ENCODE measurements around the gene MYLK4.

MYLK4 gene

GRCh38 chr6:2758980-2759379, 8.3 kb upstream of the MYLK4 start:
- DNase-seq (ENCODE audit: insufficient read length, low spot score) (no peak), FAIRE-seq (no peak)

GRCh38 chr6:2756687-2757224, 6.0 kb upstream of the MYLK4 start:
- no peak for DNase-seq (ENCODE audit: insufficient read length, low spot score)
- no peak for FAIRE-seq

GRCh38 chr6:2756241-2756640, 5.5 kb upstream of the MYLK4 start:
- FAIRE-seq (no peak), DNase-seq (ENCODE audit: insufficient read length, low spot score) (no peak)

- FAIRE-seq, result no peak
- DNase-seq (ENCODE audit: insufficient read length, low spot score), result no peak
Observed at GRCh38 chr6:2755456-2755855, 4.7 kb upstream of the MYLK4 start.

GRCh38 chr6:2754911-2755310, 4.2 kb upstream of the MYLK4 start:
- DNase-seq (ENCODE audit: insufficient read length, low spot score) (no peak), FAIRE-seq (no peak)

- FAIRE-seq (no peak), DNase-seq (ENCODE audit: insufficient read length, low spot score) (no peak)
Observed at GRCh38 chr6:2754393-2754792, 3.7 kb upstream of the MYLK4 start.

- DNase-seq (ENCODE audit: insufficient read length, low spot score) (no peak), FAIRE-seq (no peak)
Observed at GRCh38 chr6:2753743-2754142, 3.0 kb upstream of the MYLK4 start.

- DNase-seq (ENCODE audit: insufficient read length, low spot score), result no peak
- no peak for FAIRE-seq
Observed at GRCh38 chr6:2753110-2753489, 2.4 kb upstream of the MYLK4 start.

GRCh38 chr6:2752477-2753109, 1.9 kb upstream of the MYLK4 start:
- FAIRE-seq (no peak), DNase-seq (ENCODE audit: insufficient read length, low spot score) (no peak)

- no peak for FAIRE-seq
- no peak for DNase-seq (ENCODE audit: insufficient read length, low spot score)
Observed at GRCh38 chr6:2751871-2752270, 1.1 kb upstream of the MYLK4 start.

- peak; percentile 57 for DNase-seq (ENCODE audit: insufficient read length, low spot score)
- no peak for FAIRE-seq
Observed at GRCh38 chr6:2749969-2750600, 637 bp downstream of the MYLK4 start.

GRCh38 chr6:2748183-2748582, 2.5 kb downstream of the MYLK4 start:
- DNase-seq (ENCODE audit: insufficient read length, low spot score), result no peak
- no peak for FAIRE-seq

GRCh38 chr6:2746557-2747061, 4.1 kb downstream of the MYLK4 start:
- FAIRE-seq (no peak), DNase-seq (ENCODE audit: insufficient read length, low spot score) (no peak)

- FAIRE-seq (no peak), DNase-seq (ENCODE audit: insufficient read length, low spot score) (no peak)
Observed at GRCh38 chr6:2745246-2745645, 5.5 kb downstream of the MYLK4 start.

- FAIRE-seq (no peak), DNase-seq (ENCODE audit: insufficient read length, low spot score) (no peak)
Observed at GRCh38 chr6:2744778-2745177, 5.9 kb downstream of the MYLK4 start.

GRCh38 chr6:2744209-2744771, 6.4 kb downstream of the MYLK4 start:
- no peak for FAIRE-seq
- DNase-seq (ENCODE audit: insufficient read length, low spot score), result no peak

- no peak for FAIRE-seq
- no peak for DNase-seq (ENCODE audit: insufficient read length, low spot score)
Observed at GRCh38 chr6:2743280-2744208, 7.2 kb downstream of the MYLK4 start.

GRCh38 chr6:2741756-2742155, 9.0 kb downstream of the MYLK4 start:
- DNase-seq (ENCODE audit: insufficient read length, low spot score) (no peak), FAIRE-seq (no peak)

- DNase-seq (ENCODE audit: insufficient read length, low spot score) (no peak), FAIRE-seq (no peak)
Observed at GRCh38 chr6:2740581-2740980, 10.1 kb downstream of the MYLK4 start.

GRCh38 chr6:2739335-2739734, 11.4 kb downstream of the MYLK4 start:
- FAIRE-seq, result no peak
- DNase-seq (ENCODE audit: insufficient read length, low spot score), result no peak
